GM19035 (cell line): Measurements from ENCODE around the gene CEP164.
"Not testable (repeated sequence)": the region's sequence is repeated elsewhere in the genome, so short reads cannot be mapped to it uniquely, and the experiment has no call there.

Source experiments
- ATAC-seq: cut with Tn5 transposase; IDR thresholded peaks from one replicate; pipeline ENCODE4 v1.9.1; 2021; ENCODE audit not compliant: unreplicated experiment

The CEP164 gene

GRCh38 chr11:117303646-117304315 lies 23.9 kb upstream of the CEP164 start:
- no peak for ATAC-seq

DNA sequence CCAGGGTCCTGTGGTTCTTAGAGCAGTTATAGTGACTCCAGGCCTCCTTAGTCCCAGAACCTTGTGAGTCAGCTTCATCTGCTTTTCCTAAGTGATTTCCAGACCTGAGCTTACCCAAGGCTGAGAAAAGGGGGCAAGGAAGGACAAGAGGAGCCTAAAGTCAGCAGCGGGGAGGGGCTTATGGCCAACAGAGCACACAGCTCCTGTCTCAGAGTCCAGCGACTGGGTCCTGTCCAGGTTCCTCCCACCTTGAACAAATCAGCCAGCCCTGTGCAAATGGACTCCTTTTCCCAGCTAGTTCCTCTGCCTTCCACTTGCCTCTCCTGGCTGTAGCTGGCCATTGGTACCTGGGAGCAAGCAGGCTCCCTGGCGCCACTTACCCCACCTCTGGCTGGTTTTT lies 22.5 kb upstream of the CEP164 start:
- ATAC-seq, result no peak

GRCh38 chr11:117309310-117309709 lies 18.3 kb upstream of the CEP164 start:
- ATAC-seq, result no peak

GRCh38 chr11:117313091-117313490 lies 14.6 kb upstream of the CEP164 start:
- no peak for ATAC-seq

GRCh38 chr11:117313828-117314768 lies 13.6 kb upstream of the CEP164 start:
- ATAC-seq, result no peak

DNA sequence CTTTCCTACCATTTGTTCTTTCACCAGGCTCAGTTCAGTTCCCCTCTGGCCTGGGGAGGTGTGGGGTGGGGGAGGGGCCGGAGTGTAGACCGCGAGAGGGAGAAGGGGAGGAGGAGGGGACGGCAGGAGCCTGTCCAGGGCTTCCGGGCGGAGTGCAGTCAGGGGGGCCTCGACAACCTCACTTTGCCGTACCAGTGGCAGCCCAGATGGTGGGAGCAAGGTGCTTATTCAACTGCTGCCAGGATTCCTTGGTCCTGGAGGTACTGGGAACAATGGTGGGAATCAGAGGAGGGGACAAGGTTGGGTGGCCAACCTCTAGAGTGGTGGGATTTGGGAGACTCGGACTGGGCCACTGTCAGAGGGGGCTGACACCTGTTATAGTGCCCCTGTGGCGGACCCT lies 12.8 kb upstream of the CEP164 start:
- no peak for ATAC-seq

DNA sequence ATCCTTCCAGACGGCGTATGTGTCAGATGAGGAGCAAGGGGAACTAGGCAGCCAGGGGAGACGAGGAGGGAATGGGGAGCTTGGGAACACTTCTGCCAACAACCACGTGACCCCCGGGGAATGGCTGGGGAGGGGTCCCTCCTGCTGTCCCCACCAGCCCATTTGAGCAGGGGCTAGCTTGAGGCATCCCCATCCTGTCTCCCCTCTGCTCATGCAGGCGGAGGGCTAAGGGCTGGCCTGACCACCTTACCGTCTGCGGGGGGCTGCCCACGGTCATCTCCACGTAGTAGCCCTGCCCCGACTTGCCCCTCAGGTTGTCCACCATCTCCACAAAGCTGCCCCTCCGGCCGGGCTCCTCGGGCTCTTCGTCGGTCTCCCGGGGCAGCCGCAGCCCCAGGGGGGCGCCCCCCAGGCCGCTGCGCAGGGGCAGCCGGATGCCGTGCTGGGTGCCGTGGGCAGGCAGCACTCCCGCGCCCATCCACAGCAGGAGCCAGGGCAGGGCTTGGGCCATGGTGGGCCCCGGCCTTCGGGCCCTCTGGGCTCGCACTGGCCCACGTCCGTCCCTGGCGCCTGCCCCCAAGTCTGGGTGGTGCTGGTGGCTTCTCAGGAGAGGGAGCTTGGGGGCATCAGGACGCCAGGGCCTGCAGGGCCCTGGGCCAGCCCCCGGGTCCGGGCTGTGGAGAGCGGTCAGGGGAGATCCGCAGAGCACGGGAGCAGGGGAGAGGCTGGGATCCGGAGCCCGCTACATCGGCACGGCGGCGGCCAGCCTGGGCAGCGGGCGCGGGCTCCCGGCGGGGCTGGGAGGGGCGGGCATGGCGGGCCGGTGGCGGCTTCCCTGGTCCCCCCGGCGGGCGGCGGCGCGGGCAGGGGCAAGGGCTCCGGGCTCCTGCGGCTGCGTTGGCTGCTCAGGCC lies 12.1 kb upstream of the CEP164 start:
- no peak for ATAC-seq

DNA sequence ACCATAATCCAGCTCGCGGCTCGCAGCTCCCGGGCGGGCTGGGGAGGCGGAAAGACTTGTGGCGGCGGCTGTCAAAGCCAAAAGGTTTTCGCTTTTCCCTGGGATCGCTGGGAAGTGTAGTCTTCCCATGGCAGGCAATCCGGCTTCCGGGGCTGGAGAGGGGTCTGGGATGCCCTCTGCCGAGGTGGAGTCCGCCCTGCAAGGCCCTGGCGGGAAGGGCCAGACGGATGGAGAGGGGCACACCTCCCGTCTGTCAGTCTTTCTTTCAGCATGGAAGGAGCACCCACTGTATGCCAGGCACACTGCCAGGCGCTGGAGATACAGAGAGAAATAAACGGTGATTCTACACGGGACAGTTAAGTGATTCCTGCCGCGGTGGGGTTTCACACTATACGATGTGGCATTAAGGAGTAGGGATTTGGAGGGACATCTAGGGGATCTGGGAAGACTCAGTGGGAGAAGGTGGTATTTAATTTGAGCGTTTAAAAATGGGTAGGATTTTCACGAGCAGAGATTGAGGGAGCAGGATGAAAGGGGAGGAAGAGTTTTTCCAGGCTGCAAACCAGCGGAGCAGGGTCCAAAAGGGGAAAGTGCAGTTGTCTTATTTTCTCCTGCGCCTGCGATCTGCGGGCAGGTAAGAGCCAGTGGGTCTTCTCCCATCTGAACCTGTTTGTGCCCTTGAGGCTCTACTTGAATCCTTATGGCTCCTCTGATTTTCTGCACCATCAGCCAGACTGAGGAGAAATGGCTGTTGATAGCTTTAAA lies 11.3 kb upstream of the CEP164 start, which contains the start of gene BACE1:
BACE1 (minus strand) TSS at position 60 of the 765 bp plus-strand sequence. CDS start 461 bp downstream, outside the sequence.
- ATAC-seq, result no peak

- ATAC-seq, result no peak
Measured at GRCh38 chr11:117318738-117319137, 8.9 kb upstream of the CEP164 start.

GRCh38 chr11:117319214-117319840 lies 8.3 kb upstream of the CEP164 start:
- no peak for ATAC-seq

- not testable (repeated sequence) for ATAC-seq
Measured at GRCh38 chr11:117327255-117327566, 443 bp upstream of the CEP164 start.

- ATAC-seq, result peak; percentile 13
Measured at GRCh38 chr11:117328375-117329010, 839 bp downstream of the CEP164 start.

- no peak for ATAC-seq
Measured at GRCh38 chr11:117332843-117333242, 5.2 kb downstream of the CEP164 start.

DNA sequence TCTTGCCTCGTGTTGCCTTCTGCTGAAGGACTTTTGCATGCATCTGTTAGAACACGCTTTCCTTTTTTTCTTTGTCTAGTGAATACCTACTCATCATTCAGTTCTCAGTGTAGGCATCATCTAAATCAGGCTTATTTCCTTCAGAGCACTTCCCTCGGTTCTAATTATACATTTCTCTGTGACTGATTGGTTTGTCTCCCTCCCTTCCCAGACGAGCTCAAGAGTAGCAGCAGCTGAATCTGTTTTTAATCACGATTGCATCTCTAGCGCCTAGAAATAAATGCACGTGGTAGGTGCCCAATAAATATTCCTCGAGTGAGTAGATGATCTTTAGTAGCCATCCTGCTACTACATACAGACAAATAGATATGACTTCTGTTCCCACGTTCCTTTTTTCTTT lies 6.3 kb downstream of the CEP164 start:
- no peak for ATAC-seq

- no peak for ATAC-seq
Measured at GRCh38 chr11:117334896-117335295, 7.2 kb downstream of the CEP164 start.

GRCh38 chr11:117335399-117335798 lies 7.7 kb downstream of the CEP164 start:
- no peak for ATAC-seq

- no peak for ATAC-seq
Measured at GRCh38 chr11:117337076-117337475, 9.4 kb downstream of the CEP164 start.

- ATAC-seq, result no peak
Measured at GRCh38 chr11:117345039-117345438, 17.4 kb downstream of the CEP164 start.

GRCh38 chr11:117354550-117354949 lies 26.9 kb downstream of the CEP164 start:
- ATAC-seq, result no peak
